Measurements from ENCODE around the gene SEPHS1.

DNA sequence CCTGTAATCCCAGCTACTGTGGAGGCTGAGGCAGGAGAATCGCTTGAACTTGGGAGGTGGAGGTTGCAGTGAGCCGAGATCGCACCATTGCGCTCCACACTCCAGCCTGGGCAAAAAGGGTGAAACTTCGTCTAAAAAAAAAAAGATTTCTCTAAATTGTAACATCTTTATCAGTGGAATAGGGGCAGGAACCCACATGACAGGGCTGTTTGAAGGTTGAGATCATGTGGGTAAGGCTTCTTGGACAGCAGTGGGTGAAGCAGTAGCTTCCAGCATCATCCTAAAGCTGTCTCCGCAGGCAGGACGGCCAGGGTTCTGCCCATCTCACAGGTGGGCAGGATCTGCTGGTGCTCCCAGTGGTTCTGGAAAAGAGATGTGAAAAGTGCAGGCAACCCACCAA lies 37.9 kb upstream of the SEPHS1 start:
- TF ChIP-seq SP4 (IDR thresholded peaks at IDR 0.05; ENCODE audit: low read length) (no peak), POLR2AphosphoS5 (IDR thresholded peaks at IDR 0.05; ENCODE audit: low read depth, low read length) (no peak), EZH2 (IDR thresholded peaks at IDR 0.05; ENCODE audit: low read depth, low read length, severe bottlenecking) (no peak)
- TF ChIP-seq, protein P1, sequence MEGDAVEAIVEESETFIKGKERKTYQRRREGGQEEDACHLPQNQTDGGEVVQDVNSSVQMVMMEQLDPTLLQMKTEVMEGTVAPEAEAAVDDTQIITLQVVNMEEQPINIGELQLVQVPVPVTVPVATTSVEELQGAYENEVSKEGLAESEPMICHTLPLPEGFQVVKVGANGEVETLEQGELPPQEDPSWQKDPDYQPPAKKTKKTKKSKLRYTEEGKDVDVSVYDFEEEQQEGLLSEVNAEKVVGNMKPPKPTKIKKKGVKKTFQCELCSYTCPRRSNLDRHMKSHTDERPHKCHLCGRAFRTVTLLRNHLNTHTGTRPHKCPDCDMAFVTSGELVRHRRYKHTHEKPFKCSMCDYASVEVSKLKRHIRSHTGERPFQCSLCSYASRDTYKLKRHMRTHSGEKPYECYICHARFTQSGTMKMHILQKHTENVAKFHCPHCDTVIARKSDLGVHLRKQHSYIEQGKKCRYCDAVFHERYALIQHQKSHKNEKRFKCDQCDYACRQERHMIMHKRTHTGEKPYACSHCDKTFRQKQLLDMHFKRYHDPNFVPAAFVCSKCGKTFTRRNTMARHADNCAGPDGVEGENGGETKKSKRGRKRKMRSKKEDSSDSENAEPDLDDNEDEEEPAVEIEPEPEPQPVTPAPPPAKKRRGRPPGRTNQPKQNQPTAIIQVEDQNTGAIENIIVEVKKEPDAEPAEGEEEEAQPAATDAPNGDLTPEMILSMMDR (IDR thresholded peaks at IDR 0.05; ENCODE audit: control extremely low read depth in 1 of 3, insufficient read depth in 1 of 3, low read depth in 1 of 3, low read length in 3 of 3): no peak
- TF ChIP-seq, protein P2, sequence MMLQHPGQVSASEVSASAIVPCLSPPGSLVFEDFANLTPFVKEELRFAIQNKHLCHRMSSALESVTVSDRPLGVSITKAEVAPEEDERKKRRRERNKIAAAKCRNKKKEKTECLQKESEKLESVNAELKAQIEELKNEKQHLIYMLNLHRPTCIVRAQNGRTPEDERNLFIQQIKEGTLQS (IDR thresholded peaks at IDR 0.05; ENCODE audit: insufficient read depth, low read depth, low read length): no peak

Measured in H1 (cell line).